ENCODE results near the gene SMIM45.

SMIM45 gene

GRCh38 chr22:41983513-41984405 lies 31.8 kb downstream of the SMIM45 start:
- 61 to 73% methylated on average over 6 of the region's 6 CpGs for WGBS, 2 donors

GRCh38 chr22:41987276-41987675 lies 35.3 kb downstream of the SMIM45 start:
- no peak for TF ChIP-seq CTCF (IDR thresholded peaks at IDR 0.05)
- no peak for TF ChIP-seq POLR2A (IDR thresholded peaks at IDR 0.05)
- 91 to 95% methylated on average over 5 of the region's 5 CpGs for WGBS, 2 donors
- intact Hi-C loops (cut with DNase I; ENCODE audit: low total_unique reads) = no loop called here
- H3K4me3 ChIP-seq (ENCODE audit: low read depth, poor library complexity, severe bottlenecking) = no peak overlapping the region
- peak in 1 of 2 donors; percentile 31 for DNase-seq (ENCODE audit: low spot score in 2 of 2)

More at GRCh38 chr22:41983513-41984405, 31.8 kb downstream of the SMIM45 start:
- no peak for DNase-seq (ENCODE audit: low spot score in 2 of 2)
- no peak overlapping the region for H3K4me3 ChIP-seq (ENCODE audit: low read depth, poor library complexity, severe bottlenecking)
- intact Hi-C loops (cut with DNase I; ENCODE audit: low total_unique reads) = no loop called here
- TF ChIP-seq POLR2A (IDR thresholded peaks at IDR 0.05) (no peak), CTCF (IDR thresholded peaks at IDR 0.05) (no peak)

GRCh38 chr22:41989246-41989645 lies 37.3 kb downstream of the SMIM45 start:
- intact Hi-C loops (cut with DNase I; ENCODE audit: low total_unique reads) = no loop called here
- no peak for DNase-seq (ENCODE audit: low spot score in 2 of 2)
- no peak overlapping the region for H3K4me3 ChIP-seq (ENCODE audit: low read depth, poor library complexity, severe bottlenecking)
- 83 to 93% methylated on average over 4 of the region's 4 CpGs for WGBS, 2 donors
- TF ChIP-seq CTCF (IDR thresholded peaks at IDR 0.05) = no peak
- no peak for TF ChIP-seq POLR2A (IDR thresholded peaks at IDR 0.05)

- DNase-seq (ENCODE audit: low spot score in 2 of 2) = peak in 1 of 2 donors; percentile 45
- WGBS, 2 donors = 94 to 96% methylated on average over 7 of the region's 7 CpGs
- no peak for TF ChIP-seq CTCF (IDR thresholded peaks at IDR 0.05)
These were observed 39.2 kb downstream of the SMIM45 start for GRCh38 chr22:41991111-41991510.

GRCh38 chr22:41992496-41992895 lies 40.5 kb downstream of the SMIM45 start:
- H3K4me3 ChIP-seq (ENCODE audit: low read depth, poor library complexity, severe bottlenecking) = no peak overlapping the region
- intact Hi-C loops (cut with DNase I; ENCODE audit: low total_unique reads) = no loop called here
- TF ChIP-seq CTCF (IDR thresholded peaks at IDR 0.05) (no peak), POLR2A (IDR thresholded peaks at IDR 0.05) (no peak)
- peak in 1 of 2 donors; percentile 60 for DNase-seq (ENCODE audit: low spot score in 2 of 2)
- 92 to 96% methylated on average over 5 of the region's 5 CpGs for WGBS, 2 donors

More at GRCh38 chr22:41991111-41991510, 39.2 kb downstream of the SMIM45 start:
- intact Hi-C loops (cut with DNase I; ENCODE audit: low total_unique reads) = no loop called here
- H3K4me3 ChIP-seq (ENCODE audit: low read depth, poor library complexity, severe bottlenecking) = no peak overlapping the region
